Measurements from ENCODE around the gene ATF6. TPM values are rescaled to one million over a fixed set of nuclear protein-coding genes. Genes with fewer than 3 reads are reported as not detected.
"Not testable (repeated sequence)": the region's sequence is repeated elsewhere in the genome, so short reads cannot be mapped to it uniquely, and the experiment has no call there.

The ATF6 gene
- total RNA-seq, 1 experiment from 2014 or later = 35.3 TPM

DNA sequence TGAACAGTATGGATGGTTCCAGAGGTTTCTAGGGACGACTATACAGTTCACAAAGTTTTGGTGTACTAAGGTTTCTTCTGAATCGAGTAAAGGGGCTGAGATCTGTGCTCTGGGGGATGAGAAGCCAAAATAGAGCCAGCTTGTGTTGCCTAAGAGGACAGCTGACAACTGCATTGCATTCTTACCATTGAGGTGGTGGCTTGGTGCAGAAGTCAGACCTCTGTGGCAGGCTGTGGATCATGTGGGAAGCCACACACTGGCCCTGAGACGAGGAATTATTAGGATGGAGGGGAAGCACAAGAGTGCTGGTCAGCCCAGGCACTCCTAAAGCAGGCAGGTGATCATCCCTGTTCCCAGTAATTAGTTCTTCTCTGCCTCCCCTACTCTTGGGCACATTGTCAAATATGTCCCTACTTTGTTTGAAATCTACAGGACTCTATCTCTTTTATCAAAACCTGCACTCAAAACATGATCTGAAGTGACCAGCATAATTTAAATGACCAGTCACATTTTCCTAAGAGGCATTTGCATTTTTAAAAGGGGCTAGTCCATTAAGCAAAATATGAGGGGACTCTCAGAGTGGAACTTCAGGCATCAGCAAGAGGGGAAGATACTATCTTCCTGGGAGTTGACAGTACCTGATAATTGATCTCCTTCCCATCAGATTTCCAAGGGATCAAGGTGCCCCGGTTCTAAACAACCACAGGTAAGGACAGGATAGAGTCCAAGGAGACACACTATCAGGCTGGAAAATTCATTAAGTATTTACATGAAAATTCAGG is 45.0 kb upstream of the ATF6 start, which contains the start of gene FCRLB:
Gene FCRLB, plus strand, starts transcription at position 589 of the 782 bp plus-strand sequence. CDS start 1,129 bp downstream, outside the sequence.
- CTCF ChIA-PET = interaction anchor here (0.8 to 1.6 kb wide), 2 partner anchors 13 to 16 kb away, joined by 3 to 5 read pairs; no protein-coding TSS in a partner anchor

DNA sequence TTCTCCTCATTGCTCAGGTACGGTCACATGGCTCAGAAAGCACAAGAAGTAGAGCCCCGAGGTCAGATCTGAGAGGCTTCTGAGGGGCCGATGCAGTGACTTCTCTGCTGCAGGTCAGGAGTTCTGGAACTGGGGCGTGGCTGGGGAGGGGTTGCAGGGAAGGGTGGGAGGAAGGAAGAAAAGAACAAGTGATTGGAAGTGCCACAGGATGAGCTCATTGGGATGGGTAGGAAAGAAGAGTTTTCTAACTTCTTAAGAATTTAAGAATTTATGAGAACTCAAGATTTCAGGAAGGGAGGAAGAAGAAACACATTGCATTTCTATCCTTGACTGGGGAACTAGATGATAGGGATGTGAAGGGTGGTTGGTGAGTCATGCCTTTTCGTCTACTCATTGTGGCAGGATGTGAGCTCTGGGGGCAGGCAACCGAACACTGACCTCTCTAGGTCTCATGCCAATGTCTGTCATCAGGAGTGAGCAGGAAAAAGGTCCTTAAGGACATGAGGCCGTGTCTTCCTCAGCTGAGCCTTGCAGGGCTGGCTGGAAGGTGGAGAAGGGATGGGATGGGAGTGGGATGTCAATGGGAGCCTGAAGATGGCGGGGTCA is 44.3 kb upstream of the ATF6 start:
- Mint-ChIP-seq H3K36me3 (ENCODE audit: insufficient read depth, unreplicated experiment) (peaks cover 20% of the 10 kb centered on the region), H3K4me1 (ENCODE audit: low read depth, unreplicated experiment) (peaks cover 43% of the 10 kb centered on the region), H3K27me3 (ENCODE audit: unreplicated experiment) (peaks cover 23% of the 10 kb centered on the region), H3K27ac (ENCODE audit: unreplicated experiment) (no peak overlapping the region), H3K9me3 (ENCODE audit: low read depth, unreplicated experiment) (no peaks in the 10 kb centered on the region), H3K4me3 (ENCODE audit: low read depth, unreplicated experiment) (no peak overlapping the region)
- no TSS peak for BruUV-seq (replicated peaks)
- intact Hi-C loops (cut with micrococcal nuclease; ENCODE audit: unreplicated experiment) = no loop called here
- CTCF ChIA-PET = interaction anchor here (0.6 to 1.6 kb wide), 3 partner anchors 12 to 613 kb away, joined by 3 to 5 read pairs (median 3); no protein-coding TSS in a partner anchor
- no peak for DNase-seq
- TF ChIP-seq, protein P1, sequence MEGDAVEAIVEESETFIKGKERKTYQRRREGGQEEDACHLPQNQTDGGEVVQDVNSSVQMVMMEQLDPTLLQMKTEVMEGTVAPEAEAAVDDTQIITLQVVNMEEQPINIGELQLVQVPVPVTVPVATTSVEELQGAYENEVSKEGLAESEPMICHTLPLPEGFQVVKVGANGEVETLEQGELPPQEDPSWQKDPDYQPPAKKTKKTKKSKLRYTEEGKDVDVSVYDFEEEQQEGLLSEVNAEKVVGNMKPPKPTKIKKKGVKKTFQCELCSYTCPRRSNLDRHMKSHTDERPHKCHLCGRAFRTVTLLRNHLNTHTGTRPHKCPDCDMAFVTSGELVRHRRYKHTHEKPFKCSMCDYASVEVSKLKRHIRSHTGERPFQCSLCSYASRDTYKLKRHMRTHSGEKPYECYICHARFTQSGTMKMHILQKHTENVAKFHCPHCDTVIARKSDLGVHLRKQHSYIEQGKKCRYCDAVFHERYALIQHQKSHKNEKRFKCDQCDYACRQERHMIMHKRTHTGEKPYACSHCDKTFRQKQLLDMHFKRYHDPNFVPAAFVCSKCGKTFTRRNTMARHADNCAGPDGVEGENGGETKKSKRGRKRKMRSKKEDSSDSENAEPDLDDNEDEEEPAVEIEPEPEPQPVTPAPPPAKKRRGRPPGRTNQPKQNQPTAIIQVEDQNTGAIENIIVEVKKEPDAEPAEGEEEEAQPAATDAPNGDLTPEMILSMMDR (IDR thresholded peaks at IDR 0.05; ENCODE audit: unreplicated experiment) = no peak

More for the DNA sequence above, 45.0 kb upstream of the ATF6 start, which contains the start of gene FCRLB:
- peaks cover 43% of the 10 kb centered on the region for H3K4me1 Mint-ChIP-seq (ENCODE audit: low read depth, unreplicated experiment)
- TF ChIP-seq, protein P1 (IDR thresholded peaks at IDR 0.05; ENCODE audit: unreplicated experiment) = no peak
- intact Hi-C loops (cut with micrococcal nuclease; ENCODE audit: unreplicated experiment) = no loop called here
- no peak within 1 kb of the TSS for H3K4me3 Mint-ChIP-seq (ENCODE audit: low read depth, unreplicated experiment)
- BruUV-seq (replicated peaks) = no TSS peak
- H3K27ac Mint-ChIP-seq (ENCODE audit: unreplicated experiment) = no peak within 1 kb of the TSS
- peaks cover 30% of the 10 kb centered on the region for H3K27me3 Mint-ChIP-seq (ENCODE audit: unreplicated experiment)
- DNase-seq = no peak
- H3K36me3 Mint-ChIP-seq (ENCODE audit: insufficient read depth, unreplicated experiment) = peaks cover 13% of the 10 kb centered on the region
- H3K9me3 Mint-ChIP-seq (ENCODE audit: low read depth, unreplicated experiment) = no peaks in the 10 kb centered on the region

DNA sequence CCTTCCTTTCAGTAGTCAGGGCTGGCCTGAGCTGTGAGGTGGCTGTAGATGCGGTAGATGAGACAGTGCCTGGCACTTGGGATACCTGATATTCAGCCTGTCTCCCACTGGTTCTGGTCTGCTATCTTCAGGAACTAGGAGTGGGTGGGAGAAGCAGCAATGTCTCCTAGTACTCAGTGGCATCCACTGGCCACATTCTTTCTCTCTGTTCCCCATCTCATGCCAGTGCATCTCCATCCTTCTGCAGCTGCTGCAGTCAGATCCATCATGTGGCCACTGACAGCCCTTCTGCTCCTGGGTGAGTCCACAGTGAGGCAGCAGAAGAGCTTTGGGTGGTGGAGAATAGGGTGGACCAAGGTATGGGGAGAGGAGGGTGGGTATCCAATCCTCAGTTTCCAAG is 43.7 kb upstream of the ATF6 start:
- CTCF ChIA-PET = interaction anchor here (0.6 to 1.6 kb wide), 3 partner anchors 12 to 613 kb away, joined by 3 to 5 read pairs (median 3); no protein-coding TSS in a partner anchor
- no peak overlapping the region for H3K27ac Mint-ChIP-seq (ENCODE audit: unreplicated experiment)
- BruUV-seq (replicated peaks) = no TSS peak
- intact Hi-C loops (cut with micrococcal nuclease; ENCODE audit: unreplicated experiment) = no loop called here
- peaks cover 26% of the 10 kb centered on the region for H3K36me3 Mint-ChIP-seq (ENCODE audit: insufficient read depth, unreplicated experiment)
- no peak for DNase-seq
- no peaks in the 10 kb centered on the region for H3K9me3 Mint-ChIP-seq (ENCODE audit: low read depth, unreplicated experiment)
- peaks cover 17% of the 10 kb centered on the region for H3K27me3 Mint-ChIP-seq (ENCODE audit: unreplicated experiment)
- H3K4me1 Mint-ChIP-seq (ENCODE audit: low read depth, unreplicated experiment) = peaks cover 43% of the 10 kb centered on the region
- no peak overlapping the region for H3K4me3 Mint-ChIP-seq (ENCODE audit: low read depth, unreplicated experiment)
- TF ChIP-seq, protein P1 (IDR thresholded peaks at IDR 0.05; ENCODE audit: unreplicated experiment) = no peak

DNA sequence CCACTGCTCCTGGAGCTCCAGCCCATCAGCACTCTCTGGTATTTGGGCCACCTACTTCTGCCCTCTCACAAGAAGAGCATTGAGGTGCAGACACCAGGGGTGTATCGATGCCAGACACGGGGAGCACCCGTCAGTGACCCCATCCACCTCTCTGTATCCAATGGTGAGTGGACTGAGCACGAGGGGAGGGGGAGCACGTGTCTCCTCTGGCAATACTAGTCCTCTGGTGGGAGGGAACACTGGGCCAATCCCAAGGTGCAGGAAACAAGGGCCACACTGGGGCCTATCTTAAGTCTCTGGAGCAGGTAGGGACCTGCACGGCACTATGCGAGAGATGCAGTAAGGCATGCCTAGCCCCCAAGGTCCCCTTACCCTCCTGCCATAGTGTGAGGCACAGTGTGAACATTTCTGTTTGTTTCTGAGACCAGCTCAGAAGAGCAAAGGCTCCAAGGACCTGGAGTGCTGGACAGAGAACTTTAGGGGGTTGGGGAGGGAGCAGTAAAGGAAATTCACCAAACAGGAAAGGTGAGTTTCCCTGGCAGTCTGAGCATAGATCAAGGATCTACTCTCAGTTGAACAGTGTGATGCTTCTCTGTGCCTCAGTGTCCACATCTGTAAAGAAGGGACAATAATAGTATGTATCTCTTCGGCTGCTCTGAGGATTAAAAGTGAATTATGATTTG is 42.5 kb upstream of the ATF6 start:
- Mint-ChIP-seq H3K4me1 (ENCODE audit: low read depth, unreplicated experiment) (peaks cover 43% of the 10 kb centered on the region), H3K27ac (ENCODE audit: unreplicated experiment) (no peak overlapping the region), H3K36me3 (ENCODE audit: insufficient read depth, unreplicated experiment) (peaks cover 33% of the 10 kb centered on the region), H3K4me3 (ENCODE audit: low read depth, unreplicated experiment) (no peak overlapping the region), H3K9me3 (ENCODE audit: low read depth, unreplicated experiment) (no peaks in the 10 kb centered on the region), H3K27me3 (ENCODE audit: unreplicated experiment) (peaks cover 8% of the 10 kb centered on the region)
- intact Hi-C loops (cut with micrococcal nuclease; ENCODE audit: unreplicated experiment) = no loop called here
- BruUV-seq (replicated peaks) = no TSS peak
- DNase-seq = peak; percentile 35
- TF ChIP-seq, protein P1 (IDR thresholded peaks at IDR 0.05; ENCODE audit: unreplicated experiment) = no peak
- CTCF ChIA-PET = no interaction called here

DNA sequence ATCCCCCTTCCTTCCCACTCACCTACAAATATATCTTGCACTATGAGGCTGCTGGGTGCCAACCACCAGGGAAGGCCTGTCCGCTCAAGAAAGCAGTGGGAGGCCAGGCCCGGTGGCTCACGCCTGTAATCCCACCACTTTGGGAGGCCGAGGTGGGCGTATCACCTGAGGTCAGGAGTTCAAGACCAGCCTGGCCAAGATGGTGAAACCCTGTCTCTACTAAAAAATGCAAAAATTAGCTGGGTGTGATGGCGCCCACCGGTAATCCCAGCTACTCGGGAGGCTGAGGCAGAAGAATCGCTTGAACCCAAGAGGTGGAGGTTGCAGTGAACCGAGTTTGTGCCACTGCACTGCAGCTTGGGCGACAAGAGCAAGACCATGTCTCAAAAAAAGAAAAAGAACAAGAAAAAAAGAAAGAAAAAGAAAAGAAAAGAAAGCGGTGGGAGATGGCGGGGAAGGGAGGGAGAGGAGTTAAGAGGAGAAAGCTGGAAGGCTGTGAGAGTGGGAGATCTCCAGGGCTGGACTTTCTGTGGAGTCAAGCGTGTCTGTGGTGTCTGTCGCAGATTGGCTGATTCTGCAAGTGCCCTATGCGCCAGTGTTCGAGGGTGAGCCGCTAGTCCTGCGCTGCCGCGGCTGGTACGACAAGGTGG is 40.7 kb upstream of the ATF6 start:
- CTCF ChIA-PET = interaction anchor here (0.5 to 1.7 kb wide), 4 partner anchors 11 to 80 kb away, joined by 3 to 8 read pairs (median 4); no protein-coding TSS in a partner anchor
- intact Hi-C loops (cut with micrococcal nuclease; ENCODE audit: unreplicated experiment) = loop anchor here (1.0 kb wide), 1 partner anchor 12 kb away; no protein-coding TSS in a partner anchor
- DNase-seq; BruUV-seq (replicated peaks); H3K27me3 Mint-ChIP-seq (ENCODE audit: unreplicated experiment); H3K9me3 Mint-ChIP-seq (ENCODE audit: low read depth, unreplicated experiment): not testable (repeated sequence)
- Mint-ChIP-seq H3K36me3 (ENCODE audit: insufficient read depth, unreplicated experiment) (peaks cover 33% of the 10 kb centered on the region), H3K27ac (ENCODE audit: unreplicated experiment) (peak overlapping the region; percentile 21), H3K4me1 (ENCODE audit: low read depth, unreplicated experiment) (peaks cover 59% of the 10 kb centered on the region), H3K4me3 (ENCODE audit: low read depth, unreplicated experiment) (peak overlapping the region; percentile 80)

All from Calu3 (cell line).